ENCODE data around the gene HOXD12.

DNA sequence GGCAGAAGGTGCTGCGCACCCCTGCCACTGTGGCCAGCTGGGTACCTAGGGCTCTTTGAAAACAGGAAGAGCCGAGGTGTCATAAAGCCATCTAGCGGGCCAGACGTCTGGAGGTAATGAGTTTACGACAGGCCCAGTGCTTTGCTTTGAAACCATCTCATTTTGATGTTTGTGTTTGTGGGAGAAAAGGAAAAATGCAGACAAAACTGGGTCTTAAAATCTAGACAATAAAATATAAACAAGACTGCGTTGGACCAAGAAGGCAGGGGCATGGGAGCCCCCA lies 26.1 kb downstream of the HOXD12 start:
- TF ChIP-seq, protein P1, sequence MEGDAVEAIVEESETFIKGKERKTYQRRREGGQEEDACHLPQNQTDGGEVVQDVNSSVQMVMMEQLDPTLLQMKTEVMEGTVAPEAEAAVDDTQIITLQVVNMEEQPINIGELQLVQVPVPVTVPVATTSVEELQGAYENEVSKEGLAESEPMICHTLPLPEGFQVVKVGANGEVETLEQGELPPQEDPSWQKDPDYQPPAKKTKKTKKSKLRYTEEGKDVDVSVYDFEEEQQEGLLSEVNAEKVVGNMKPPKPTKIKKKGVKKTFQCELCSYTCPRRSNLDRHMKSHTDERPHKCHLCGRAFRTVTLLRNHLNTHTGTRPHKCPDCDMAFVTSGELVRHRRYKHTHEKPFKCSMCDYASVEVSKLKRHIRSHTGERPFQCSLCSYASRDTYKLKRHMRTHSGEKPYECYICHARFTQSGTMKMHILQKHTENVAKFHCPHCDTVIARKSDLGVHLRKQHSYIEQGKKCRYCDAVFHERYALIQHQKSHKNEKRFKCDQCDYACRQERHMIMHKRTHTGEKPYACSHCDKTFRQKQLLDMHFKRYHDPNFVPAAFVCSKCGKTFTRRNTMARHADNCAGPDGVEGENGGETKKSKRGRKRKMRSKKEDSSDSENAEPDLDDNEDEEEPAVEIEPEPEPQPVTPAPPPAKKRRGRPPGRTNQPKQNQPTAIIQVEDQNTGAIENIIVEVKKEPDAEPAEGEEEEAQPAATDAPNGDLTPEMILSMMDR (IDR thresholded peaks at IDR 0.05): no peak
- TF ChIP-seq POLR2A (IDR thresholded peaks at IDR 0.05): no peak
